Keratinocyte (primary cell): Measurements from ENCODE around the gene ADAM12. TPM values are rescaled to one million over a fixed set of nuclear protein-coding genes. Genes with fewer than 3 reads are reported as not detected.

Experiments used
- DNase-seq: peaks from one replicate; pipeline ENCODE4 v3.0.0-alpha.2; 2011; ENCODE audit warnings: low read depth, missing footprints, low spot score
- FAIRE-seq: peaks from 2 replicates; lab custom pipeline; 2011; peaks lifted over from hg19 to GRCh38; lab: Jason Lieb, UNC
- H2AFZ ChIP-seq: 2 replicates; pipeline ENCODE4 v1.6.0; 2012; ENCODE audit warnings: low read length, control low read depth, inconsistent platforms; ENCODE audit not compliant: control insufficient read depth
- H3K27ac ChIP-seq: 2 replicates; pipeline ENCODE4 v1.5.1; 2011; ENCODE audit warnings: low read length; ENCODE audit not compliant: control insufficient read depth, insufficient read depth
- H3K27me3 ChIP-seq: 3 replicates; pipeline ENCODE4 v1.6.0; 2011; ENCODE audit warnings: low read length; ENCODE audit not compliant: control insufficient read depth, insufficient read depth; ENCODE audit errors: extremely low read depth
- H3K36me3 ChIP-seq, 2 experiments: 2 replicates in 1 of 2; 3 replicates in 1 of 2; pipeline ENCODE4 v1.5.1; 2011; ENCODE audit warnings: low read length in 2 of 2, mild to moderate bottlenecking in 1 of 2; ENCODE audit not compliant: control insufficient read depth in 2 of 2, insufficient read depth in 2 of 2; ENCODE audit errors: extremely low read depth in 1 of 2
- H3K4me1 ChIP-seq: 3 replicates; pipeline ENCODE4 v1.5.1; 2011; ENCODE audit warnings: low read length; ENCODE audit not compliant: control insufficient read depth, insufficient read depth; ENCODE audit errors: extremely low read depth
- H3K4me2 ChIP-seq: 3 replicates; pipeline ENCODE4 v1.6.0; 2011; ENCODE audit warnings: low read depth, low read length; ENCODE audit not compliant: control insufficient read depth, insufficient read depth; ENCODE audit errors: extremely low read depth
- H3K4me3 ChIP-seq, 3 experiments: fragments of 200-600 bp in 1 of 3; sonication (generic) in 1 of 3; 2 replicates in 2 of 3; 3 replicates in 1 of 3; pipeline ENCODE4 v1.5.1; 2011 to 2016; ENCODE audit warnings: low read length in 3 of 3, mild to moderate bottlenecking in 3 of 3, control low read depth in 2 of 3, inconsistent platforms in 1 of 3, low read depth in 1 of 3, mixed read lengths in 1 of 3, mixed run types in 1 of 3, moderate library complexity in 1 of 3; ENCODE audit not compliant: control insufficient read depth in 2 of 3, insufficient read depth in 2 of 3; ENCODE audit errors: extremely low read depth in 1 of 3
- H3K79me2 ChIP-seq: 2 replicates; pipeline ENCODE4 v1.6.0; 2012; ENCODE audit warnings: low read length; ENCODE audit not compliant: control insufficient read depth, insufficient read depth
- H3K9ac ChIP-seq: 3 replicates; pipeline ENCODE4 v1.6.0; 2011; ENCODE audit warnings: low read length; ENCODE audit not compliant: control insufficient read depth, insufficient read depth; ENCODE audit errors: extremely low read depth
- H3K9me1 ChIP-seq: 3 replicates; pipeline ENCODE4 v1.6.0; 2011; ENCODE audit warnings: low read length; ENCODE audit not compliant: control insufficient read depth, insufficient read depth; ENCODE audit errors: extremely low read depth
- H3K9me3 ChIP-seq: 2 replicates; pipeline ENCODE4 v1.5.1; 2012; ENCODE audit warnings: low read depth, low read length; ENCODE audit not compliant: control insufficient read depth
- H4K20me1 ChIP-seq: 3 replicates; pipeline ENCODE4 v1.6.0; 2011; ENCODE audit warnings: low read length; ENCODE audit not compliant: control insufficient read depth, insufficient read depth; ENCODE audit errors: extremely low read depth
- CTCF ChIP-seq, 3 experiments: IDR thresholded peaks in 1 of 3; conservative IDR thresholded peaks in 1 of 3; optimal IDR thresholded peaks in 1 of 3; 2 replicates in 2 of 3; 3 replicates in 1 of 3; pipeline versions ENCODE3 to v1.5.1; 2011; ENCODE audit warnings: low read length in 3 of 3, mild to moderate bottlenecking in 3 of 3, moderate library complexity in 2 of 3, control low read depth in 1 of 3, inconsistent platforms in 1 of 3; ENCODE audit not compliant: insufficient read depth in 2 of 3; ENCODE audit errors: extremely low read depth in 1 of 3
- EZH2 ChIP-seq: IDR thresholded peaks from one replicate; pipeline ENCODE4 v1.6.1; 2012; ENCODE audit warnings: inconsistent platforms, mild to moderate bottlenecking, low read length, moderate library complexity
- dilution Hi-C: fragments of 300-500 bp; cut with MboI; formaldehyde crosslinking; loops from one replicate; pipeline ENCODE4 v1.7.0; 2020; ENCODE audit warnings: low sequenced_read_pairs; ENCODE audit not compliant: extremely low pct_ligation_motif_present
- polyA plus RNA-seq, 5 experiments: library from polyadenylated mRNA; depleted of rRNA in 3 of 5; stranded (reverse) in 3 of 5; stranded (forward) in 1 of 5; unstranded in 1 of 5; fragments of >200 nt; gene quantifications; 1 replicate in 1 of 5; 2 replicates in 3 of 5; 3 replicates in 1 of 5; pipeline versions ENCODE4 v1.2.1 to v1.2.3, GENCODE V29; 2011 to 2012; ENCODE audit warnings: missing spikeins in 2 of 5, low read depth in 1 of 5, low replicate concordance in 1 of 5

ADAM12 gene
- polyA plus RNA-seq, 1 donor (not counting 4 experiments of a cell fraction or from before 2014, with no cell fraction given), result 0.07 TPM

DNA sequence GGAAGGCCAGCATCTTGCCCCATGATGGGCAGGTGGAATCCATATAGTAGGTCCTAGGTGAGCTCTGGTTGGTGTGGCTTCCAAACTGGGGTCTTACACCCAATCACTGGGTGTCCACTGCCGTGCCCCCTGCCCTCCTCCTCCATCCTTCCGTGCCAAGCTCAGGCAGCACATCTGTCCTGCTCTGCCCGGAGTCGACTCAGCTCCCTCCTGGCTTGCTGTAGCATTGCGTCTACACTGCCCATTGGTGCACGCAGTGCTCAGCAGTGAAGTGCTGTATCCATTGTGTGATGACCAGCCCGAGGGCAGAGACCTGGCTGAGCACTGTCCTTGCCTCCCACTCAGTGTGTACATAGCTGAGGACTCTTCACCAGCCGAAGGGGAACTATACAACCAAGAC is 148.4 kb downstream of the ADAM12 start:
- Histone ChIP-seq H3K27ac (no peak overlapping the region), H2AFZ (no peak overlapping the region), H3K79me2 (no peaks in the 10 kb centered on the region), H3K4me3 (no peak overlapping the region), H3K9ac (no peak overlapping the region), H3K4me2 (no peak overlapping the region), H4K20me1 (no peaks in the 10 kb centered on the region), H3K27me3 (no peaks in the 10 kb centered on the region), H3K36me3 (no peaks in the 10 kb centered on the region), H3K9me3 (no peaks in the 10 kb centered on the region), H3K9me1 (no peaks in the 10 kb centered on the region), H3K4me1 (peaks cover 12% of the 10 kb centered on the region)
- no peak for FAIRE-seq
- TF ChIP-seq EZH2 (no peak), CTCF (optimal IDR thresholded peaks at IDR 0.05 in 1 of 3, IDR thresholded peaks at IDR 0.05 in 1 of 3, conservative IDR thresholded peaks at IDR 0.05 in 1 of 3; ENCODE audit: extremely low read depth in 1 of 3, insufficient read depth in 2 of 3, low read length in 3 of 3) (no peak)
- dilution Hi-C loops, result no loop called here
- no peak for DNase-seq

GRCh38 chr10:126235979-126236851 is 152.1 kb downstream of the ADAM12 start:
- Histone ChIP-seq H3K9me1 (no peaks in the 10 kb centered on the region), H3K79me2 (no peaks in the 10 kb centered on the region)
- dilution Hi-C loops, result no loop called here

More at GRCh38 chr10:126235979-126236851, 152.1 kb downstream of the ADAM12 start:
- no peak overlapping the region for H2AFZ ChIP-seq
- FAIRE-seq (no peak), DNase-seq (no peak)
- no peaks in the 10 kb centered on the region for H3K27me3 ChIP-seq
- no peaks in the 10 kb centered on the region for H3K4me1 ChIP-seq
- H3K9me3 ChIP-seq, result no peaks in the 10 kb centered on the region
- no peaks in the 10 kb centered on the region for H4K20me1 ChIP-seq
- no peak overlapping the region for H3K9ac ChIP-seq
- no peaks in the 10 kb centered on the region for H3K36me3 ChIP-seq
- TF ChIP-seq EZH2 (no peak), CTCF (optimal IDR thresholded peaks at IDR 0.05 in 1 of 3, IDR thresholded peaks at IDR 0.05 in 1 of 3, conservative IDR thresholded peaks at IDR 0.05 in 1 of 3; ENCODE audit: extremely low read depth in 1 of 3, insufficient read depth in 2 of 3, low read length in 3 of 3) (no peak)
- no peak overlapping the region for H3K4me2 ChIP-seq
- H3K4me3 ChIP-seq, result no peak overlapping the region
- no peak overlapping the region for H3K27ac ChIP-seq
